Measurements from ENCODE around the gene PDE3B. TPM values are rescaled to one million over a fixed set of nuclear protein-coding genes. Genes with fewer than 3 reads are reported as not detected.
"Not testable (repeated sequence)": the region's sequence is repeated elsewhere in the genome, so short reads cannot be mapped to it uniquely, and the experiment has no call there.

Gene PDE3B
- total RNA-seq, 1 experiment from 2014 or later: 0.96 TPM

GRCh38 chr11:14676068-14676467 lies 32.5 kb downstream of the PDE3B start:
- no peak for DNase-seq (ENCODE audit: low spot score)

GRCh38 chr11:14677146-14677545 lies 33.5 kb downstream of the PDE3B start:
- DNase-seq (ENCODE audit: low spot score): no peak

GRCh38 chr11:14678350-14678749 lies 34.7 kb downstream of the PDE3B start:
- no peak for DNase-seq (ENCODE audit: low spot score)

- no peak for DNase-seq (ENCODE audit: low spot score)
Observed at GRCh38 chr11:14679662-14680061, 36.1 kb downstream of the PDE3B start.

- not testable (repeated sequence) for DNase-seq (ENCODE audit: low spot score)
Observed at GRCh38 chr11:14684234-14684915, 40.8 kb downstream of the PDE3B start.

GRCh38 chr11:14687456-14687855 lies 43.9 kb downstream of the PDE3B start:
- no peak for DNase-seq (ENCODE audit: low spot score)

- no peak for DNase-seq (ENCODE audit: low spot score)
Observed at GRCh38 chr11:14687943-14688627, 44.5 kb downstream of the PDE3B start.

GRCh38 chr11:14695656-14696055 lies 52.1 kb downstream of the PDE3B start:
- DNase-seq (ENCODE audit: low spot score): not testable (repeated sequence)

GRCh38 chr11:14698771-14699170 lies 55.2 kb downstream of the PDE3B start:
- no peak for DNase-seq (ENCODE audit: low spot score)

- DNase-seq (ENCODE audit: low spot score): no peak
Observed at GRCh38 chr11:14700593-14700992, 57.0 kb downstream of the PDE3B start.

- DNase-seq (ENCODE audit: low spot score): no peak
Observed at GRCh38 chr11:14702760-14703159, 59.2 kb downstream of the PDE3B start.

GRCh38 chr11:14703731-14704130 lies 60.1 kb downstream of the PDE3B start:
- no peak for DNase-seq (ENCODE audit: low spot score)

GRCh38 chr11:14705067-14705466 lies 61.5 kb downstream of the PDE3B start:
- DNase-seq (ENCODE audit: low spot score): no peak

- no peak for DNase-seq (ENCODE audit: low spot score)
Observed at GRCh38 chr11:14713496-14714244, 70.1 kb downstream of the PDE3B start.

- DNase-seq (ENCODE audit: low spot score): not testable (repeated sequence)
Observed at GRCh38 chr11:14715669-14716068, 72.1 kb downstream of the PDE3B start.

- DNase-seq (ENCODE audit: low spot score): no peak
Observed at GRCh38 chr11:14722496-14722895, 78.9 kb downstream of the PDE3B start.

- DNase-seq (ENCODE audit: low spot score): no peak
Observed at GRCh38 chr11:14725150-14725549, 81.5 kb downstream of the PDE3B start.

- no peak for DNase-seq (ENCODE audit: low spot score)
Observed at GRCh38 chr11:14727215-14727614, 83.6 kb downstream of the PDE3B start.

GRCh38 chr11:14727746-14728145 lies 84.1 kb downstream of the PDE3B start:
- DNase-seq (ENCODE audit: low spot score): no peak

- not testable (repeated sequence) for DNase-seq (ENCODE audit: low spot score)
Observed at GRCh38 chr11:14740539-14740938, 96.9 kb downstream of the PDE3B start.

- DNase-seq (ENCODE audit: low spot score): no peak
Observed at GRCh38 chr11:14741195-14741594, 97.6 kb downstream of the PDE3B start.

- no peak for DNase-seq (ENCODE audit: low spot score)
Observed at GRCh38 chr11:14742849-14743559, 99.4 kb downstream of the PDE3B start.

Measured in A172 (cell line).